Measurements from ENCODE around the gene CYP3A7.
"Not testable (repeated sequence)": the region's sequence is repeated elsewhere in the genome, so short reads cannot be mapped to it uniquely, and the experiment has no call there.

GRCh38 chr7:99692563-99692962, 42.4 kb downstream of the CYP3A7 start:
- TF ChIP-seq CTCF (conservative IDR thresholded peaks at IDR 0.05 in 1 of 2, IDR thresholded peaks at IDR 0.05 in 1 of 2; ENCODE audit: low read depth in 1 of 2, low read length in 2 of 2); EZH2 (IDR thresholded peaks at IDR 0.05; ENCODE audit: low read length, missing control alignments): not testable (repeated sequence)

Measured in fibroblast of lung (primary cell).